Activated CD8-positive, alpha-beta memory T cell treated with anti-CD3 and anti-CD28 coated beads, Interleukin-2, amount 10 ng/mL, durations not matched to agents 7 days and 5 days (primary cell): ENCODE data around the gene BRS3. TPM values are rescaled to one million over a fixed set of nuclear protein-coding genes. Genes with fewer than 3 reads are reported as not detected.

Source experiments
- total RNA-seq, 2 experiments: library from RNA; stranded (reverse); gene quantifications; one replicate each; pipeline ENCODE4 v1.2.3, GENCODE V29; 2021

BRS3 gene
- total RNA-seq, 2 experiments from 2014 or later, result not detected

Other genes with a start within 250 kb of the BRS3 start
- 10 to 100 TPM; 13.1 to 13.9 TPM for gene MAP7D3, start 236.5 kb upstream of the BRS3 start, total RNA-seq
- not detected for gene ADGRG4, start 187.0 kb upstream of the BRS3 start, total RNA-seq
- 10 to 100 TPM; 74.1 to 90.9 TPM for gene HTATSF1, start 9.6 kb downstream of the BRS3 start, total RNA-seq
- gene VGLL1, start 44.3 kb downstream of the BRS3 start, total RNA-seq, result not detected
- 10 to 100 TPM in 1 of 2 experiments, 1 to 10 TPM in 1; 5.9 to 12.7 TPM for gene CD40LG, start 160.2 kb downstream of the BRS3 start, total RNA-seq